ENCODE data around the gene TMEM203. TPM values are rescaled to one million over a fixed set of nuclear protein-coding genes. Genes with fewer than 3 reads are reported as not detected.

Gene TMEM203
- total RNA-seq, 1 donor from 2014 or later = 44.6 TPM

DNA sequence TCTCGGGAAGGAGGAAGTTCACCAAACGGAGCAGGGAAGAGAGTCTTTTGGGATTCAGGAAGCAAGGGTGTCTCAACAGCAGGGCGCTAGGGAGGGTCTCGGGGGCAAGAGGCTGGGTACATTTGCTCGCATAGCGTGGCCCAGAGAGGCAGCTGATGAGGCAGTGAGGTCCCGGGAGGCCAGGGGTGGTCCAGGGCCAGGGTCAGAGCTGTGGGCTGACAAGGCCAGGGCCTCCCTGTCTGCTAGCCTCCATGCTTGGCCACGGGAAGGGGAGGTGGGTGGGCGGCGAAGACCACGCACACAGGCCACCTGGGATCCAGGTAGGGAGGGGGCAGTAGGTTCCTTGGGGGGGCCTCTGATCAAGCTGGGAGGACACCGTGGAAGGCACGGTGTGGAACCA lies 6.1 kb upstream of the TMEM203 start:
- no peak for ATAC-seq
- DNase-seq (ENCODE audit: missing footprints) = no peak
- intact Hi-C loops (cut with DNase I) = no loop called here

DNA sequence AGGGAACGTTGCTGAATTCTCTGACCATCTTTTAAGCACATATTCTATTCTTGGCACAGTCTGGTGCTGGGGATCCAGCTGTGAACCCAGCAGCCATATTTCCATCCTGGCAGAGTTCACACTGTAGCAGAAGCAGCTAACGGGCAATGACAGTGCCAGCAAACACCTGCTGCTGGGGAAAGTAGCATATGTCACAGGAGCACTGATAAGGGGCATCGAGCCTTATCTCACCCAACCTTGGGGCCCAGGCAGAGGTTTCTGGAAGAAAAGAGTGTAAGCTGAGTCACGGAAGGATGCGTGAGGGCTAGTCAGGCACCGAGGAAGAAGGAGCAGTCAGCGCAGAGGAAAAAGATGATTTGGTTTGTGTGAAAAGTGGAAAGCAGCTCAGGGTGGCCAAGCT lies 1.2 kb upstream of the TMEM203 start:
- DNase-seq (ENCODE audit: missing footprints) = no peak
- intact Hi-C loops (cut with DNase I) = no loop called here
- no peak for ATAC-seq

DNA sequence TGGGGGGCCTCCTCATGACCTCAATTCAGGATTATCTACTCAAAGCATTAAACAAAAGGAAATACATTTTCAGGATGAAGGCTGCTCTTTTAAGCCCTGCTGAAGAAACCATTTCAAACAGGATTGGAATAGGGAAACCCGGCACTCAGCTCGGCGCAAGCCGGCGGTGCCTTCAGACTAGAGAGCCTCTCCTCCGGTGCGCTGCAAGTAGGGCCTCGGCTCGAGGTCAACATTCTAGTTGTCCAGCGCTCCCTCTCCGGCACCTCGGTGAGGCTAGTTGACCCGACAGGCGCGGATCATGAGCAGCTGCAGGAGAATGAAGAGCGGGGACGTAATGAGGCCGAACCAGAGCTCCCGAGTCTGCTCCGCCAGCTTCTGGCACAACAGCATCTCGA lies 720 bp downstream of the TMEM203 start:
- intact Hi-C loops (cut with DNase I) = loop anchor here (2.0 kb wide), 1 partner anchor 16 kb away; the partner anchor contains the start of genes ANAPC2 and SSNA1
- ATAC-seq (no peak), DNase-seq (ENCODE audit: missing footprints) (no peak)

DNA sequence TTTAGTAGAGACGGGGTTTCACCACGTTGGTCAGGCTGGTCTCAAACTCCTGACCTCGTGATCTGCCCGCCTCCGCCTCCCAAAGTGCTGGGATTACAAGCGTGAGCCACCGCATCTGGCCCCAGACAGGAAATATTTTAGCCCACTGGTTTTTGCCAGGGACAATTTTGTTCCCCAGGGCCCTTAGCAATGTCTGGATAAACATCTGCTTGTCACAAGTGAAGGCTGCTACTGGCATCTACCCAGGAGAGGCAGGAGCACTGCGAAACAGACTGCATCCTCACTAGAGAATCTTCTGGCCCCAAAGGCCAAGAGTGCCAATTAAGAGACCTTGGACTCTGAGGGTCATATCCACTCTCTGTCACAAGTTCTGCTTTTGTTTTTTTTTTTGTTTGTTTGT lies 2.5 kb downstream of the TMEM203 start:
- no peak for DNase-seq (ENCODE audit: missing footprints)
- ATAC-seq = no peak
- intact Hi-C loops (cut with DNase I) = no loop called here

DNA sequence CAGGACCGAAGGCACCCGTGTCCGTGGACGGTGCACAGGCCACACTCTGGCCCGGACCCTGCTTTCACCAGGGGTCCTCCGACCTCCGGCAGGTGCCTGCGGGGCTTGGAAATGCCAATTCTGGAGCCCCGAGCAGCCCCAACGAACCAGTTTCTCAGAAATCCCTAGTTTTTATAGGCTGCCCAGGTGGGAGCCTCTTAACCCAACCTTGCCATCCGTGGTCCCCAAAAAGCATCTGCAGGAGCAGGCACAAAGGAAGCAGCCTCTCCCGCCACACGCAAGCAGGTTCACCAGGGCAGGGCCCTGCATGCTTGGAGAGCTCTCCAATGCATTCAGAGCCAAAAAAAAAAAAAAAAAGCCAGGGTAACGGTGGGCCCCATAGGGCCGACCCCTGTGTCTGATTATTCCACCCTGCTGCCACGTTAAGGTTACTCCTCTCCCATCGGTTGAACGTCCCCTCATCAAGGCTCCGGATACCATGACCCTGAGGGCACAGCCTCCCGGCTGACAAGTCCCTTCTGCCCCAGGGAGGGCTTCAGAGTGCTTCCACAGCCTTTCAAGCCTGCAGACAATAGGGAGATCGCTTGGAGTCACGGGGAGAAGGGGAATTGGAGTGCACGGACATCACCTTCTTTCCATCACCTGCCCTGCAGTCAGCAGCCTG lies 4.1 kb downstream of the TMEM203 start:
- intact Hi-C loops (cut with DNase I) = no loop called here
- DNase-seq (ENCODE audit: missing footprints) (no peak), ATAC-seq (no peak)

DNA sequence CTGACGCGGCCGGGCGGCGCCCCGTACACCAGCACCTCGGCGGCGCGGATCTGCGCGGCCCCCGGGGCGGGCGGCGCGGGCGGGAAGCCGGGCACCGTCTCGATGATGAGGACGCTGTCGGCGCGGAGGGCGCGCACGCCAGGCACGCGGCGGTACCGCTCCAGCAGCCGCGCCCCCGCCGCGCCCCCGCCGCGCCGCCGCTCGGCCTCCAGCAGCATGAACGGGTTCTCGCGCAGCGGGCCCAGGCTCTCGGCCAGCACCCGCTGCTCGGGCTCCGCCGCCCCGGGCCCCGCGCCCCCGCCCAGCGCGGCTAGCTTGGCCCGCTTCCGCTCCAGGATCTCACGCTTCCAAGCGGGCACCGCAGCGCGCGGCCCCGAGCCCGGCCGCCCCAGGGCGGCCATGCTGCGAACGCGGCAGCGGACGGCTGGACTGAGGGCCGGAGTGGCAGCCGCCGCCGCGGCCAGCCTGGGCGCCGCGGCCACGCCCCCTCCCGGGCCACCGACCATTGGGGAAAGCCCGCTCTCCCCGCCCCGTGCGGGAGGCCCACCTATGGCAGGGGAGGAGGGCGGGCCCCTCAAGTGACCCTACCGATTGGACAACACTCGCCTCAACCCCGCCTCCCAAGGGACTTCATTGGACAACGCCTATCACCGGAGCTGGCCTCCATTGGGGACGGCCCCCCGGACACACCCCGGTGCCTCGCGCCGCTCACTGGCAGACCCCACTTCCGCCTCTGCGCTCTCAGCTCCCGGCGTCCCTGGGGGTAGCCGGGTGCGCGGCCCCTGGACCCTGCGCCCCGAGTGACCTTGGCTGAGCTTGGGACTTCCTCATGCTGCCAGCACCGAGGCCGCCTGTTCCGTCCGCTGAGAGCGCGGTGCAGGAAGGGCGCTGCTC lies 4.9 kb downstream of the TMEM203 start, which contains the start of gene TPRN:
TPRN (minus strand) TSS at position 431 of the 894 bp plus-strand sequence; CDS start at position 401, 30 bp downstream.
- peak; percentile 98 for ATAC-seq
- DNase-seq (ENCODE audit: missing footprints) = peak; percentile 100
- intact Hi-C loops (cut with DNase I) = no loop called here

DNA sequence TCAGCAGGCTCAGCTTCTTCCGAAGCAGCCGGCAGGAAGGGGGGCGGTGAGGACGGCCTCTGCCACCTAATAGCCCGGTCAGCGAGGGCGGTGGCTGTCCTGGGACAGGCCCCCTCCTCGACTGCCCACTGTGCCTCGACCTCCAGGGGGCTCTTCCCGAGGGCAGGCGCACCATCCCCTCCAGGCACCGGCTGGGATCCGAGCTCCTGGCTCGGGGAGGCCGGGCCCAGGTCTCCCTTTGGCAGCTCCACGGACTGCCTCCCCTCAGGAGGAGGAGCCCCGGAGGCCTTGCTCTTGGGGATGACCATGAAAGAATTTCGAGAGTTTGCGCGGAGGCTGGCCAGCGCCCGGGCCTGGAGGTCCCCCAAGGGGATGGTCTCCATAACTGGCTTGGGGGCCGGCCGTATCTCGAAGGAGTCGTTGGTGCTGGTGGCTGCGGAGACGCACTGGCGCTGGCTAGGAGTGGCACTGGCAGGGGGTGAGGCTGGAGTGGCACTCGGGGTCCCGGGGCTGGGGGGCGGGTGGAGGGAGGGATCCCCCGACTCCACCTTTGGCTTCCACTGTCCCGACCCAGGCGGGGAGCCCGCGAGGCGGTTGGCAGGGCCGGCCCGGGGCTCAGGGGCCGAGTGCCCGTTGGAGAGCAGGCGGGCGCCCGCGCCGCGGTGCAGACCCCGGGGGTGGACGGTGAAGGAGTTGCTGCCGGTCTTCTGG lies 5.9 kb downstream of the TMEM203 start:
- no peak for DNase-seq (ENCODE audit: missing footprints)
- intact Hi-C loops (cut with DNase I) = no loop called here
- ATAC-seq = no peak

DNA sequence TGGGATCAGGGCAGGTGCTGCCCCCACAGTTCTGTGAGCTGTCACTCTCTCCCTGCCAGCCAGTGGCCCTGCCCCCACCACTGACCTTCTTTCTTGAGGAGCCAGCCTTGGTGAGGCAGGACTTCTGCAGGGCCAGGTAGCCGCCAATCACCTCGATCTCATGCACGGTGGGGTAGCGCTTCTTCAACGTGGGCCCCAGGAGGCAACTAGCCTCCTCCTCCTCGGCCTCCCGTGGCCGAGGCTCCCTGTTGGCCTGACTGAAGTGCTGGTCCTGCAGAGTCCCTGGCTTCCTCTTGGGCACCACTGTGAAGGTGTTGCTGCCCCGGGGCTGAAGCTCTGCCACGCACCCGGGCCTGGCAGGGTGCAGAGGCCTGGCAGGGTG lies 6.6 kb downstream of the TMEM203 start:
- intact Hi-C loops (cut with DNase I) = no loop called here
- ATAC-seq (no peak), DNase-seq (ENCODE audit: missing footprints) (no peak)

DNA sequence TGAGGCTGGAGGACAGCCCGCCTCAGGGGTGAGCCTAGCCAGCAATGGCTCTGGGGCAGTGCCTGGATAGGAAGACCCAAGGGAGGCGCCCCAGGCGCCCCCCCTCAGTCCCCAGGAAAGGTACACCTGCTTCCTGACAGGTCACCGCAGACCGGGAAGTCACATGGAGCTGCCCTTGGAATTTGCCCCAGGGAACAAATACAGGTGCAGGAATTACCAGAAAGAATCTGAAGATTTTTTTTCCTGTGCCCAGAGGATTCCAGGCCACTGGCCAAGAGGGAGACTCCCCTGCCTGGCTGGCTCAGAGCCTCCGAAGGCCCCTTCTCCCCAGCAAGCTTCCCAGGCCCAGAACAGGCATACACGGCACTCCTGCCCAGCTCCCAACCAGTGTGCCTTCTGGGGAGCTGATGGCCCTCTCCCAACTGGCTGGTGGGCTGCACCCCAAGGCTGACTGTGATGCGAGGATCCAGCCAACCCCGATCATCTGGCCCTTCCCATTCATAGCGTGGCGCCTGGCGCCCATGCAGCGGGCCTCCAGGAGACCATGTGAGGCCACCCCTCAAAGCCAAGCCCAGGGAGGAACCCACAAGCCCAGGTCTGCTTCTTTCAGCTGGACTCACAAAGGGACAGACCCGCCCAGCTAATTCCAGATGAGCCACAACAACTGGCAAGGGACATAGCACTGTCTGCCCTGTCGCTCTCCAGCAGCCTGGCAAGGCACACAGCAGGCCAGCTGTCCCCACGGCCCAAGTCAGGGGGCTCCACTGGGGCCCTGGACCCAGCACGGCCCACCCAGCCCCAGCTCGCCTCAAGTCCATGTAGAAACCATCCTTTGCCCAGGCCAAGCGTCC lies 7.2 kb downstream of the TMEM203 start:
- no peak for DNase-seq (ENCODE audit: missing footprints)
- intact Hi-C loops (cut with DNase I) = no loop called here
- no peak for ATAC-seq

DNA sequence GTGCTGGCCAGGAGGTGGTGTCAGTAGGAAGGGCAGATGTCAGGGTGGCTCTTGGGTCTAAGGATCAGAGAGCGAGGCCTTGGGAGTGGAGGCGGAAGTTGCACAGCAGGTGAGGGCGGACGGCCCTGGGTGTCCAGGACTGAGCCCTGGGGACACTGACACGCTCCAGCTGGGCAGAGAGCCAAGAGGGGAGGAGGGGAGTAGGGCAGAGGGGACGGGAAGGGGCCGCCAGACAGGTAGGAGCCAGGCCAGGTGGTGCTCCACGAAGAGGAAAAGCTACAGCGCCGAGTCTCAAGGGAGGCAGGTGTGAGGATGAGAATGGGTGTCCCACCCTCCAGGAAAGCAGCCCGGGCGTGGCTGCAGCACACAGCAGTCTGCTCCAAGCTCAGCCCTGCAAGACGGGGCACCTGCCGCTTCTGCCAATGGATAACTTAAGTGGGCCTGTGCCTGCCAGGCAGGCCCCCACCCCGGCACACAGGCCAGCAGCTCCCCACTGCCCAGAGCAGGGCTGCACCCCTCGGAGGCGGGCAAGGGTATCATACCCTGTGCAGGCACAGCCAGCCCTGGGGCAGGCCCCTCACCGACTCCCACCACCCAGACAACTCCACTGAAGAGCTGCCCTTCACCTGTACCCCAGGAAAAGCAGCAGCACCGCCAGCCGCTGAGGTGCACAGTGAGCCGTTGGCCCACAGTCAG lies 9.8 kb downstream of the TMEM203 start:
- DNase-seq (ENCODE audit: missing footprints) (no peak), ATAC-seq (no peak)
- intact Hi-C loops (cut with DNase I) = no loop called here

DNA sequence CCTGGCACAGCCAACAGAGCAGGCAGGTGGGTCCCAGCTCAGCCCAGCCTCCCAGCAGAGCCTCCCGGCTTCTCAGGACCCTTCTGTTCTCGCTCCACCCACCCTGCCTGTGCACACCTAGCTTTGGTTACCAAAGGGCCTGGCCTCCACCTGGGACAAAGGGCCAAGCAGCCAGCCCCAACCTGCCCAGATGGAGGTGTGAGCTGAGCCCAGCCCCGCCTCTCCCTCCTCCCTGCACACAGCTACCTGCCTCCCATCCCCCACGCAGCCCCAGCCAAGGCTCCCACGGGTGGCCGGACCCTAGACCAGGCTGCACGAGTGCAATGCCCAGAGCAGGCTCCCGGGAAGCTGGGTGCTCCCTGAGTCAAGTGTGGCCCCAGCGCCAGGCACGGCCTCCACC lies 10.5 kb downstream of the TMEM203 start:
- intact Hi-C loops (cut with DNase I) = no loop called here
- ATAC-seq (no peak), DNase-seq (ENCODE audit: missing footprints) (no peak)

DNA sequence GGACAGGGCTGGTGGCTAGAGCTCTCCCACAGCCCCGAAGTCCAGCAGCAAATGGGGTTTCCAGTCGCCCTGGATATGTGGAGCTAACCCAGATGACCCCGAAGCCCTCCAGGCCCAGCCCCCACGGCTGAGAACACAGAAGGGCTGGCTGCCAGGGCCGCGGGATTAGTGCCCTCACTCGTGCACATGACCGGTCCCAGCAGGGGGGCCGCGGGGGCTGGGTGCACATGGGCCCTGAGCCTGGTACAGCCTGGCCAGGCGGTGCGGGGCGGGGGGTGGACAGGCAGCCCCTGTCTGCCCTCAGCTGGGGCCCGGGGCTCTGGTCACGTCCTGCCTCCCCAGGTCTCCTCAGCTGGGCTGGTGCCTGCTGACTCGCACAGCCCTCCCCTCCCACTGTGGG lies 11.1 kb downstream of the TMEM203 start:
- peak; percentile 77 for DNase-seq (ENCODE audit: missing footprints)
- ATAC-seq = peak; percentile 76
- intact Hi-C loops (cut with DNase I) = no loop called here

DNA sequence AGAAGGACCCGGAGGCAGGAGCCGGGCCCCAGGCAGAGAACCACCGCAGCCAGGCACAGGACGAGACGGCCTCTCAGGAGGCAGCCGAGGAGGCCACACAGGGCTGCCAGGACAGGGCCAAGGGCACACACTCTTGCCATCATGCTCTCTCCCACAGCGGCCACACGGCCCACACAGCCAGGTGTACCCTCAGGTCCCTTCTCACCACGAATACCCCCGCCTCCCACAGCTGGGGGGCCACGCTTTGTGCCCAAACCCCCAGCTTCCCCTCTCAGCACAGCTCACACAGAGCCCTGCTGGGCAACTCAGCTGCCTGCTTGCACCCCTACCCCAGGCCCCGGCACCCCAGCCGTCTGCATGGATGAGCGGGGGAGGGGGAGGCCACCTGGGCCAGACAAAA lies 11.7 kb downstream of the TMEM203 start:
- DNase-seq (ENCODE audit: missing footprints) (no peak), ATAC-seq (no peak)
- intact Hi-C loops (cut with DNase I) = no loop called here

DNA sequence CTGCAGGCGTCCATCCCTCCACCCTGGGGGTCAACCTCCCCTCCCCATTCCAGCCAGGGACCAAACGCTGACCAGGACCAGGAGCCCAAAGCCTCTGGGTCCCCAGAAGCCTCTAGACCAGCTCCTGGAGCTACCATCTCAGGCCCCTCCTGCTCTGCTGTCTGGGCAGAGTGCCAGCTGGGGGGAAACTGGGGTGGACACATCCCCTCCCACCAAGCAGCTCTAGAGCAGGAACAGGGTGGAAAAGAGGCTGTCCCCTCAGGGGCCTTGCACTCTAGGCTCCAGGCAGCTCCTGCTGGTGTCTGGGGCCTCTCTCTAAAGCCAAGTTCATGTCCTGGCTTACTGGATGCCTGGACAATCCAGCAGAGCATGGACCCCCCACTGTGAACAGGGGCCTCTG lies 12.6 kb downstream of the TMEM203 start:
- DNase-seq (ENCODE audit: missing footprints) (no peak), ATAC-seq (no peak)
- intact Hi-C loops (cut with DNase I) = no loop called here

DNA sequence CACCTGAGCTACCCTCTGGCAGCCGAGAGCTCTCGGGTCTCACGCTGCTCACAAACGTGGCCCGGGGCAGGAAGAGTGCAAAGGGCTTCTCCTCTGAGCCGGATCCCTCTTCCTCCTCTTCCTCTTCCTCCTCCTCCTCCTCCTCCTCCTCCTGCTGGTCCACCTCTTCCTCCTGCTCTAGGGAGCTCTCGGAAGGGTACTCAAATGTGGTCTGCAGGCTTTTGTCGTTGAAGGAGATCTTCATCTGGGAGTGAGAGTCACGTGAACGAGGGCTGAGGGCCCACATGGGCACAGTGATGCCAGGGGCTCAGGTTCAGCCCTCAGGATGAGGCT lies 13.0 kb downstream of the TMEM203 start:
- no peak for DNase-seq (ENCODE audit: missing footprints)
- intact Hi-C loops (cut with DNase I) = no loop called here
- ATAC-seq = no peak

DNA sequence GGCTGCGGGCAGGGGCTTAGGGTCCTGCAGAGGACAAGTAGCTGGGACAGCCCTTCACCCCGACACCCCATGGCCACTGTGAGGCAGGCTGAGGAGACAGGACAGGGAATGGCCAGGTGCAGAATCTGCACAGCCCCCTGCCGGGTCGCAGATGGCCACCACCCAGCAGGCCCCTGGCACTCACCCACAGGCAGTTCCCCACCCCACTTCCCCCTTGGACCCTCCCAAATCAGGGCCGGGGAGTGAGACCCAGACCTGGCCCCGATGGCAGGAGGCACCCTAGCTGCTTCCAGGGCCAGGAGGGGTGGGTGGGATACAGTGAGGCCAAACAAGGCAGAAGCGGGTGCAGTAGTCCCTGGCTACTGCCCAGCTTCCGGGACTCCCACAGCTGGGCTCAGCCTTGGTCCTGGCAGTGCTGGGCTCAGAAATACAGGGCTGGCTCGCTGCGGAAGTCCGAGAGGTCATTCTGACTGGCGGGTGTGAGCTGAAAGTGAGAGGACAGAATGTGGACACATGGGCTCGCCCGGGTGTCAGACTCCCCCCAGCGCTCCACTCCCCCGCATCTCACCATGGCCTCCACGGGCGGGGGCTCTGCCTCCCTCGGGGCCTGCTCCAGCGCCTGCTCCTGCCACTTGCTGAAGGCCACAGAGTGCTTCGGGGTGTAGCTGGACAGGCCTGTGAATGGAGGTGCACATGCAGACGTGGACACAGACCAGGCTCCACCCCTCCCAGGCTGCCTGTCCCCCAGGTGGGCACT lies 13.6 kb downstream of the TMEM203 start:
- ATAC-seq (no peak), DNase-seq (ENCODE audit: missing footprints) (no peak)
- intact Hi-C loops (cut with DNase I) = no loop called here

DNA sequence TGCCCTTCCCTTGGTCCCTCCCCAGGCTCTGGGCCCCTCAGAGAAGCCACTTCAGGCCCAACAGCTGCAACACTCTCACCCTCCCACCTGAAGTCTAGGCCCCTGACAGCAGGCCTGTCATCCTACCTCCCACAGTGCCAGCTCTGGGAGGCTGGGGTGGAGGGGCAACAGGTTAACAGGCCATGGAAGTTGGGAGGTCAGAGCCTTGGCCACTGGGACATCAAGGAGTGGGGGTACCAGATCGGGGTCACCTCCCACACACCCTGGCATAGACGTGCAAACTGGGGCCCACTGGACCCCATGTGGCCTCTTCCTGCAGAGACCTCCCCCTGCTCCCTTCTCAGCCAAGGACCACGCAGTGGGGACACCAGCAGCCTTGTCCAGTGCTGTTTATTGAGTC lies 14.2 kb downstream of the TMEM203 start:
- ATAC-seq (no peak), DNase-seq (ENCODE audit: missing footprints) (no peak)
- intact Hi-C loops (cut with DNase I) = no loop called here

Measured in Right ventricle myocardium inferior (tissue), 1 donor.